IPS DF 19.7 (cell line): Measurements from ENCODE around the gene CAMKK1.

Experiments used
- DNase-seq: peaks from one replicate; pipeline ENCODE4 v3.0.0-alpha.2; 2013; ENCODE audit warnings: low read depth, low spot score

The CAMKK1 gene

DNA sequence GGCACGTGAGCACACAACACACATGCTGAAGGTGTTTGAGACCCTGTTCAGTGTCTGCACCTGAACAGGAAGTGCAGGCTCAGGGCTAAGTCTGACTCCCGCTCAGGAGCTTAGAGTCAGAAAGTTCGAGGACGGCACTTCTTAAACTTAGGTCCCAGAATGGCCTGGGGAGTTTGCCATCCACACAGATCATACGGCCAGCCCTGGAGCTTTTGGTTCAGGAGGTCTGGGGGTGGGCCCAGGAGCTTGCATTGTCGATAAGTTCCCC is 4.0 kb upstream of the CAMKK1 start:
- DNase-seq = no peak

DNA sequence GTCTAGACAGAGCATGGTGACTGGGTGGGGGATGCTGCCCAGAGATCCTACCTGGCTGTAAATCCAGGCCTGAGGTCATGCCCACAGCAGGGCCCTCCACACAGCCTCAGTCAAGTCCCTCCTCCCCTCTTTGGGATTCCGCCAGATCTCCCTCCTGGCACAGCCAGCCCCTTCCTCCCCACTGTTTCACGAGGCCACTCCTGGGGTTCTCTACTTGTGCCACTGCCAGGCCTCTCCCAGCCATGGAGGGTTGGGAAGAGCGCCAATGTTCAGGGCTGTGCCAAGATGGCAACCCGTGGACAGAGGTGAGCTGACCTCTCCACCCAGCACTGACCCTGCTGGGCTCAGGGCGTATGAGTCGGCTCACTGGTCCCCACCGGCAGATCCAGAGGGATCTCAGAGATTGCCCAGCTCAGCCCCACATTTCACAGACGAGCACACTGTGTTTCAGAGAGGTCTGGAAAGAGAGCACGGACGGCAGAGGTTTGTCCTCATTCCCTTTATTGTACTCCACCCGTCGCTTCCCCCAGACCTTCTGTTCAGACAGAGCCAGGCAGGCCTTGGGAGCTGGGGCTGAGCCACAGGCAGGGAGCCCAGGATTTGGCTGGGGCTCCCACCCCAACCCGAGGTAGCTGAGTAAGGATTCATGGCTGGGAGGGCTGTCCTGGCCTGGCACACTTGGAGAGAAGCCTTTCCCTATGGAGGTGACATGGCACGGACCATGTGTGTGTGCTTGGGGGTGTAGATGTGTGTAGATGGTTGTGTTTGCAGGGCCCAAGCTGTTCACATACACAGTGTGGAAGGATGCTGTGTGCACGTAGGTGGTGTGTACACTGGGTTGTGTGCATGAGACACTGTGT is 3.5 kb upstream of the CAMKK1 start:
- DNase-seq = no peak

DNA sequence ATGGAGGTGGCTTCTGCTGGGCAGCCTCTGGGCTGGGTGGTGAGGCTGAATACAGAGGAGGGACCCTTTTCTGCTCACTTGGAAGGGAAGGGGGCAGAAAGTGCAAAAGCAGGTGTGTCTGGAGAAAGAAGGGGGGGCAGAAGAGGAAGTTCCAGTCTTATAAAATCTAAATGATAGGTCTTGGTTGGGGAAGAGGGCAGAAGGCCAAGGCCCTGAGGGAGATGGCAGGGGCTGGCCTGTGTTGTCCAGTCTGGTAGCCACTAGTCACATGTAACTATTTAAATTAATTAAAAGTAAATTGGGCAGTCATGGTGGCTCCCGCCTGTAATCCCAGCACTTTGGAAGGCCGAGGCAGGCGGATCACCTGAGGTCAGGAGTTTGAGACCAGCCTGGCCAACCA is 2.5 kb upstream of the CAMKK1 start:
- no peak for DNase-seq

GRCh38 chr17:3894911-3895343 is 2.1 kb upstream of the CAMKK1 start:
- DNase-seq = no peak

GRCh38 chr17:3894188-3894587 is 1.3 kb upstream of the CAMKK1 start:
- no peak for DNase-seq

GRCh38 chr17:3893720-3894116 is 865 bp upstream of the CAMKK1 start:
- no peak for DNase-seq

GRCh38 chr17:3892095-3892998 is 506 bp downstream of the CAMKK1 start:
- no peak for DNase-seq

- DNase-seq = no peak
Measured at GRCh38 chr17:3891626-3892094, 1.2 kb downstream of the CAMKK1 start.

DNA sequence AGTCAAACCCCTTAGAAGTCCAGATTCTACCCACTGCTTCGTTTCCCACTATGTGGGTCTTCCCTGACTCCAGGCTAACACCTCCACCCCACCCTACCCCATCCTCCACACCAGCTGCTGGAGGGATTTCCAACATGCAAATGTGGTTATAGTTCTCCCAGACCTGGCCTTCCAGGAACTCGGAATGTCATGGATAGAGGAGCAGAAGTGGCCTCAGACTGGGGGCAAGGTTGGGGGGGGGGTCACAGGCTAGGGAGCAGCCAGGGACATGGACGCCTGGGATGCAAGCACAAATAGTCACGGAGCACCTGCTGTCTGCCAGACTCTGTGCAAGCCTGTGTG is 2.0 kb downstream of the CAMKK1 start:
- DNase-seq = no peak

GRCh38 chr17:3890082-3890877 is 2.6 kb downstream of the CAMKK1 start:
- DNase-seq = no peak

GRCh38 chr17:3889325-3890012 is 3.4 kb downstream of the CAMKK1 start:
- no peak for DNase-seq

DNA sequence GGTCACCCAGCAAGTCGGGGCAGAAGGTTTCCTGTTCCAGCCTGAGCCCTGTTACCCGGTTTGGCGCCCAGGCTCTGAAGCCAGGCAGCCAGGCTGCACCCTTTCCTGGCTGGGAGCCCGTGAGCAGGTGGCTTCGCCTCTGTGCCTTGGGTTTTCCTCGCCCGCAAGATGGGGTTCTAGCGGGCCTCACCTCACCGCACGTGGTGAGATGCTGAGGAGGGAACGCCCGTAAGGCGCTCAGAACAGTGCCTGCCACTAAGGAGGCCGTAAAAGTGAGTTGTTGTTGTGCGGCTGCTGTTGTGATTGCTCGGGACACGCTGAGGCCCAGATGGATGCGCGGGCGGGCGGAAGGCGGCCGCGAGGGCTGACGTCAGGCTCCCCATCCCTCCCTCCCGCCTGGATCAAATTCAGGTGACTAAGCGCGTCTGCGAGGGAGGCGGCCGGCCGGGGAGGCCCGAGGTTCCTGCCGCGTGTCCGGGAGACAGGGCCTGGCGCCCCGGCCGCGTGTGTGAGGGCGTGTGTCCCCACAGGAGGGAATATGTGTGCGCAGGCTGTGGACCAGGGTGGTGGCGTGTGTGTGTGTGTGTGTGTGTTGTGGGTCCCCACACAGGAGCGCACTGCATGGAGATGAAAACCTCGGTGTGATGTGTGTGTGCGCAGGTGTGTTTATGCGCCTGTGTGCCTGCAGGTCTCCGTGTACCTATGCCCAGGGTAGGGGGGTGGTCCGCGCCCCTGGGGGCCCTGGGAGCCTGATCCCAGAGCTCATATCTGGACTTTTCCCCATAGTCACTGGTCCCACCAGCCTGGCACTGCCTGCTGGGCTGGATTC is 4.3 kb downstream of the CAMKK1 start:
- no peak for DNase-seq

DNA sequence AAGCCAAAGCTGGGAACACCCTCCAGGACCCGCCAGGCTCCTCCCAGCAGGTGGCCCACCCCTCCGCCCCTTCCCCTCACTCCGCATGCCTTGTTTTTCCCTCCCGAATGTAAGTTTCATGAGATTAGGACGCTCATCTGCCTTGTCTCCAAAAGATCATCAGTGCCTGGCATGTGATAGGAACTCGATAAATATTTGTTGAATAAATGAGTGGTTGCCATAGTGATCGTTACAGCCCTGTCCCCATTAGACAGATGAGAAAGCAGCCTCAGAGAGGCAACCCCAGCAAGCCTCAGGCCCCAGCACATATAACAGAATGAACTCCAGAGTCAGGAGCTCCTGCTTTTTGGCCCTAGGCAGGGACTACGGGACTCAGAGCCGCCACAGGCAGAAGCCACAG is 5.0 kb downstream of the CAMKK1 start:
- DNase-seq = no peak

- no peak for DNase-seq
Measured at GRCh38 chr17:3887394-3887793, 5.5 kb downstream of the CAMKK1 start.

DNA sequence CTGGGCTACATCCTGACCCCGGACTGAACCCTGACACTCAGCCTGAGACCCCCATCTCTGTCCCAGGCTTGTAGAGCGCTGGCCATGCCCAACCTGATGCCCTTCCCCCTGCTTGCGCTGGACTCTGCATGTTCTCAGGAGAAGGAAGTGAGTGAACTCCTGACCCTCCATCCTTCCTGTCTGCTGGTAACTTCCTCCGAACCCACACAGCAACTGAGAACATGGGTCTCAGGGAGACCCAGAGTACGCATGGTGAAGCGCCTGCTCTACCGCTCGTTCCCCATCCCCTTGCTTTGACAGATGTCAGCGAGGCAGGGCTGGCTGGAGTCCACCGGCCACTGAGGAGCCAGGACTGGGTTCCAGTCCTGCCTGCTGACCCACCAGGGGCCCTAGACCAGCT is 6.1 kb downstream of the CAMKK1 start:
- DNase-seq = no peak

GRCh38 chr17:3885970-3886369 is 6.9 kb downstream of the CAMKK1 start:
- DNase-seq = no peak

DNA sequence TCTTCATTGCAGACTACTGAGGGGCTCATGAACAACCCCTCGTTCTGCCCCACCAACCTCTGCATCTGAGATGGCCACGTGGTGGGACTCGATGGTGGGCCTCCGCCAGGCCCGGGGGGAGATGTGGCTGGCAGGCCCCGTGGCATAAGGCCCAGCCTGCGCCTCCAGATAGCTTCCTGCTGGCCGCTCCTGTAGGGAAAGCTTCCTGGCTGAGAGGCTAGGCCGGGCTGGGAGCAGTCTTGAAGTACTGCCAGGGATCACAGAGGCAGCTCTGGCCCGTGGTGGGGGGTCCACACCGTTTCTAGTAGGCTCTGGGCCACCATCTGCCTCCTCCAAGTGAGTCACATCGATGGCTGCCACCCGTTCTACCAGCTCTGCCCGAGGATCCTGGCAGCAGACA is 7.6 kb downstream of the CAMKK1 start:
- DNase-seq = no peak

DNA sequence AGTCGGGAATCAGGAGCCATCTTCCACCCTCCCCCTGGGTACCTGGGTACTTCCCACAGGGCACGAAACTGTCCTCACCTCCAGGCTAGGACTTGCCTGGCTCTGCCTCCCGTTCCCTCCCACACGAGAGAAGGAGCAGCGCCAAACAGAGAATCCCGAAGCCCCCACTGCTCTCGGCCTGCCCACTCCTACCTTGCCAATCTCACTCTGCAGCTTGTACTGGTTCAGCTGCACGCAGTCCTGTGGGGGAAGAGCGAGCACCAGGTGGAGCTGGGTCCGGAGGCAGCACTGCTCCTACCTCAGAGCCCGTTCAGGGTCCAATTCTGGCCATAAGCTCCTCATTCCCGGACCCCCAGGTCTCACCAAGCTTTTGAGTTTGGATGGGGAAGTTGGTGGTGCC is 8.7 kb downstream of the CAMKK1 start:
- no peak for DNase-seq

- no peak for DNase-seq
Measured at GRCh38 chr17:3882276-3882675, 10.6 kb downstream of the CAMKK1 start.

DNA sequence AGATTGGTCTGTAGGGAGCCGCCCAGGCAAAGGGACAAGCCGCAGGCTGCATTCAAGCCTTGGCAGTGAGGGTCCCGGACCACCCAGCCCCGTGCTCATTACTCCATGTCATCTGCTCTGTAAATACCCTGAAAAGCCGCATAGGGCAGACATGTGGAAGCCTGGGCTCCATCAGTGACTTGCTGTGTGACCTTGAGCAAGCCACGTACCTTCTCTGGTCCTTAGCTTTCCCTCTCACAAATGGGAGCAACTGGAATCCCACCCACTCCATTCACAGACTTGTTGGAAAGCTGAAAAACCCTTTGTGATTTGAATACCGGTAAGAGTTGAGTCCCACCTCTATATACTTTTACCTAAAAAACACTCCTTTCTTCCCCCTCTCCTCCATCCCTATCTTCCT is 11.9 kb downstream of the CAMKK1 start:
- DNase-seq = no peak
